Activated naive CD8-positive, alpha-beta T cell treated with anti-CD3 and anti-CD28 coated beads, Interleukin-2, amount 10 ng/mL, durations not matched to agents 7 days and 5 days (primary cell): Measurements from ENCODE around the gene ITGA1. TPM values are rescaled to one million over a fixed set of nuclear protein-coding genes. Genes with fewer than 3 reads are reported as not detected.

Source experiments
- ATAC-seq: fragments of 150-1000 bp; cut with Tn5 transposase; one replicate; pipeline ENCODE4 v1.10.0; 2021; ENCODE audit warnings: low read depth, moderate library complexity
- POLR2A ChIA-PET: fragments of 350-600 bp; sonication (Branson Sonifier 250); formaldehyde crosslinking; loops from one replicate; lab custom pipeline; 2021; ENCODE audit warnings: antibody characterized with exemption; lab: Charles Lee
- DNase-seq: peaks from one replicate; pipeline ENCODE4 v3.0.0; 2021
- H3K27ac Mint-ChIP-seq: one replicate; pipeline ENCODE4 v1.8.0; 2022; ENCODE audit warnings: mild to moderate bottlenecking, mixed read lengths
- H3K27me3 Mint-ChIP-seq: one replicate; pipeline ENCODE4 v1.8.0; 2022; ENCODE audit warnings: mild to moderate bottlenecking, moderate library complexity, mixed read lengths
- H3K36me3 Mint-ChIP-seq: one replicate; pipeline ENCODE4 v1.8.0; 2021; ENCODE audit warnings: mild to moderate bottlenecking, mixed read lengths
- H3K4me1 Mint-ChIP-seq: one replicate; pipeline ENCODE4 v1.8.0; 2021; ENCODE audit warnings: mixed read lengths
- H3K4me3 Mint-ChIP-seq: one replicate; pipeline ENCODE4 v1.8.0; 2022; ENCODE audit warnings: mild to moderate bottlenecking, moderate library complexity, mixed read lengths
- H3K9me3 Mint-ChIP-seq: one replicate; pipeline ENCODE4 v1.8.0; 2021; ENCODE audit warnings: mixed read lengths
- total RNA-seq, 2 experiments: library from RNA; stranded (reverse); gene quantifications; one replicate each; pipeline ENCODE4 v1.2.3, GENCODE V29; 2021

Gene ITGA1
- total RNA-seq, 2 experiments from 2014 or later: 21.7 to 23.6 TPM

DNA sequence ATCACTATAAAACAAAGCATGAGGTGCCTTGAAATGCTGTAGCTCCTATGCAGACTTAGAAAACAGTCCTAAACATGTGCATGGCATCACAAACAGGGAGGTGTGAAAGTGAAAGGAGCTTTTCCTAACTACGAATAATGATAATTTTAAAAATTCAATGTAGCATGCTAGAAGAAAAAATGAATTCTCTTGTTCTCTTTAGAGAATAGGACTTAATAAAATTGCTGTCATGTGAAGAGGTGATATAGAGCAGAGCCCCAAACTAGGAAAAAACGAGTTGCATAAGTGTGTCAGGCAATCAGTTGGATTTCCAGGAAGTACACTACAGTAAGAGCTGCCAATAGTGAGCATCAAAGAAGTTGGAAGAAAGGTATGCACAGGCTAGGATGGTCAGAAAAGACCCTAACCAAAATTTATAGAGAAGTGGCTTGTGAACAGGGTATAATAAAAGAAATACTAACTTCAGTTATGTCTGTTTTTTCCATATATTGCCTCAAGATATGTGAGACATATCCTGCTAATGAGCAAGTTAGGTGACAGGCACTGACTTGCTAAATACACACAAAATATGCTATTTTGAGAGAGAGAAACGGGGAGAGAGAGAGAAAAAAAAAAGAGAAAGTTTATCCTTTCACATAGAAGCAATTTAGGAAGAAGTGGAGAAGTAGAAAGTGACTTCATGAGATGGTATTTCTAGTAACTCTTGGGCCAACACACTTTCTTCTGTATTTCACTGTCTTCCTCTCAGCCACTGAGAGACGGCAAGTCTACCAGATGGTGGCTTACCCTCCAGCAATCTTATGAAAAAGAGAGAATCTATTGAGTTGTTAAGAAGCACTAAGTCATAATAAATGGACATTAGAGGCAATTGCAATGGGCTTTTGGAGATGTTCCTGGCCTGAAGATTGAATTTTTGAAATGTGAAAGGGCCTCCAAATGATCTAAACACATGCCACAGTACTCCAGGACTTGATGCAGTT is 219.5 kb downstream of the ITGA1 start:
- Mint-ChIP-seq H3K36me3 (peaks cover 15% of the 10 kb centered on the region), H3K9me3 (peaks cover 2% of the 10 kb centered on the region), H3K4me3 (peak overlapping the region; percentile 28), H3K4me1 (peaks cover 55% of the 10 kb centered on the region), H3K27ac (no peak overlapping the region), H3K27me3 (no peaks in the 10 kb centered on the region)
- ATAC-seq: no peak
- no peak for DNase-seq
- POLR2A ChIA-PET: no interaction called here

DNA sequence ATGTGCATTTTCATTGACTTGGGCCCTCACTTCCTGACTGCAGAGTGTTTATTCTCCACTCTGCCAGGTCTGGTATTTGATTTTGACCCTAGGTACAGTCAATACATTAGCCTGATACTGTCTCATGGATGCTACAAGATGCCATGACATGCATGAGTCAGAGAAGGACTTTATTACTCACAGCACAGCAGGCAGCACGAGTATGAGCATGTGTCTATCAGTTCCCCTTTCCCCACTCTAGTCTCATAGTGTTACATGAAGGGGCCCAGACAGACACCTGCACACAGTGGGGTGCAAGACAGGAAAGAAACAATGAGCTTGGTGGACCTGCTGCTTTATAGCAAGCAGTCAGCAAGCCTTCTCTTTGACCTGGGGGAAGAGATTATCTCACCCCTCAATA is 221.0 kb downstream of the ITGA1 start:
- POLR2A ChIA-PET: no interaction called here
- no peak for DNase-seq
- H3K27ac Mint-ChIP-seq: no peak overlapping the region
- peaks cover 17% of the 10 kb centered on the region for H3K36me3 Mint-ChIP-seq
- peak; percentile 11 for ATAC-seq
- peaks cover 3% of the 10 kb centered on the region for H3K9me3 Mint-ChIP-seq
- peaks cover 4% of the 10 kb centered on the region for H3K27me3 Mint-ChIP-seq
- H3K4me1 Mint-ChIP-seq: peaks cover 54% of the 10 kb centered on the region
- H3K4me3 Mint-ChIP-seq: no peak overlapping the region

Other genes starting within 250 kb of the ITGA1 start
- 10 to 100 TPM; 24.0 to 24.2 TPM for gene PELO, start within 50 bp of the ITGA1 start, total RNA-seq
- 1 to 10 TPM; 2.0 to 2.5 TPM for gene ITGA2, start 201.4 kb downstream of the ITGA1 start, total RNA-seq